Measurements from ENCODE around the gene DBR1. TPM values are rescaled to one million over a fixed set of nuclear protein-coding genes. Genes with fewer than 3 reads are reported as not detected.

DBR1 gene
- total and polyA plus RNA-seq, 2 of the 13 experiments (the other 11 are each of a cell fraction or from before 2014, with no cell fraction given): 6.4 to 16.7 TPM

GRCh38 chr3:138114988-138115971 is 59.4 kb downstream of the DBR1 start, which contains the start of gene DZIP1L (continued):
- no peak for TF ChIP-seq ZNF484 (CRISPR knock-in tag; IDR thresholded peaks at IDR 0.05; ENCODE audit: borderline replicate concordance, low read depth)
- no peak for TF ChIP-seq JARID2 (CRISPR knock-in tag; IDR thresholded peaks at IDR 0.05; ENCODE audit: insufficient replicate concordance)
- no peak for TF ChIP-seq ZBTB44 (CRISPR knock-in tag; IDR thresholded peaks at IDR 0.05)
- TF ChIP-seq REL (CRISPR knock-in tag; conservative IDR thresholded peaks at IDR 0.05): peak; percentile 91
- no peak for TF ChIP-seq PHB2 (IDR thresholded peaks at IDR 0.05; ENCODE audit: partially characterized antibody)
- TF ChIP-seq MYC (CRISPR knock-in tag; IDR thresholded peaks at IDR 0.05; ENCODE audit: borderline replicate concordance): no peak; the same call in 1 of the 2 replicates
- no peak for TF ChIP-seq SETDB1 (CRISPR knock-in tag; IDR thresholded peaks at IDR 0.05; ENCODE audit: borderline replicate concordance)
- TF ChIP-seq TBX3 (IDR thresholded peaks at IDR 0.05; ENCODE audit: borderline replicate concordance): no peak
- no peak for TF ChIP-seq ZNF784 (CRISPR knock-in tag; IDR thresholded peaks at IDR 0.05; ENCODE audit: borderline replicate concordance)
- TF ChIP-seq ATAD3A (CRISPR knock-in tag; IDR thresholded peaks at IDR 0.05): no peak
- no peak for TF ChIP-seq ZNF572 (CRISPR knock-in tag; IDR thresholded peaks at IDR 0.05)
- no peak for TF ChIP-seq ZNF652 (CRISPR knock-in tag; IDR thresholded peaks at IDR 0.05; ENCODE audit: borderline replicate concordance, low read depth)
- TF ChIP-seq, protein P1, sequence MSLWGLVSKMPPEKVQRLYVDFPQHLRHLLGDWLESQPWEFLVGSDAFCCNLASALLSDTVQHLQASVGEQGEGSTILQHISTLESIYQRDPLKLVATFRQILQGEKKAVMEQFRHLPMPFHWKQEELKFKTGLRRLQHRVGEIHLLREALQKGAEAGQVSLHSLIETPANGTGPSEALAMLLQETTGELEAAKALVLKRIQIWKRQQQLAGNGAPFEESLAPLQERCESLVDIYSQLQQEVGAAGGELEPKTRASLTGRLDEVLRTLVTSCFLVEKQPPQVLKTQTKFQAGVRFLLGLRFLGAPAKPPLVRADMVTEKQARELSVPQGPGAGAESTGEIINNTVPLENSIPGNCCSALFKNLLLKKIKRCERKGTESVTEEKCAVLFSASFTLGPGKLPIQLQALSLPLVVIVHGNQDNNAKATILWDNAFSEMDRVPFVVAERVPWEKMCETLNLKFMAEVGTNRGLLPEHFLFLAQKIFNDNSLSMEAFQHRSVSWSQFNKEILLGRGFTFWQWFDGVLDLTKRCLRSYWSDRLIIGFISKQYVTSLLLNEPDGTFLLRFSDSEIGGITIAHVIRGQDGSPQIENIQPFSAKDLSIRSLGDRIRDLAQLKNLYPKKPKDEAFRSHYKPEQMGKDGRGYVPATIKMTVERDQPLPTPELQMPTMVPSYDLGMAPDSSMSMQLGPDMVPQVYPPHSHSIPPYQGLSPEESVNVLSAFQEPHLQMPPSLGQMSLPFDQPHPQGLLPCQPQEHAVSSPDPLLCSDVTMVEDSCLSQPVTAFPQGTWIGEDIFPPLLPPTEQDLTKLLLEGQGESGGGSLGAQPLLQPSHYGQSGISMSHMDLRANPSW (CRISPR knock-in tag; IDR thresholded peaks at IDR 0.05; ENCODE audit: borderline replicate concordance): no peak
- TF ChIP-seq KDM2A (CRISPR knock-in tag; IDR thresholded peaks at IDR 0.05; ENCODE audit: borderline replicate concordance, low read depth): no peak; the same call in 1 of the 2 replicates
- no peak for TF ChIP-seq ZIK1 (CRISPR knock-in tag; IDR thresholded peaks at IDR 0.05; ENCODE audit: borderline replicate concordance, low read depth)
- TF ChIP-seq, protein P2, sequence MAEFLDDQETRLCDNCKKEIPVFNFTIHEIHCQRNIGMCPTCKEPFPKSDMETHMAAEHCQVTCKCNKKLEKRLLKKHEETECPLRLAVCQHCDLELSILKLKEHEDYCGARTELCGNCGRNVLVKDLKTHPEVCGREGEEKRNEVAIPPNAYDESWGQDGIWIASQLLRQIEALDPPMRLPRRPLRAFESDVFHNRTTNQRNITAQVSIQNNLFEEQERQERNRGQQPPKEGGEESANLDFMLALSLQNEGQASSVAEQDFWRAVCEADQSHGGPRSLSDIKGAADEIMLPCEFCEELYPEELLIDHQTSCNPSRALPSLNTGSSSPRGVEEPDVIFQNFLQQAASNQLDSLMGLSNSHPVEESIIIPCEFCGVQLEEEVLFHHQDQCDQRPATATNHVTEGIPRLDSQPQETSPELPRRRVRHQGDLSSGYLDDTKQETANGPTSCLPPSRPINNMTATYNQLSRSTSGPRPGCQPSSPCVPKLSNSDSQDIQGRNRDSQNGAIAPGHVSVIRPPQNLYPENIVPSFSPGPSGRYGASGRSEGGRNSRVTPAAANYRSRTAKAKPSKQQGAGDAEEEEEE (CRISPR knock-in tag; IDR thresholded peaks at IDR 0.05; ENCODE audit: borderline replicate concordance): no peak
- TF ChIP-seq ZNF768 (CRISPR knock-in tag; IDR thresholded peaks at IDR 0.05): peak; percentile 59; the same call in 1 of the 2 replicates
- TF ChIP-seq CBX2 (IDR thresholded peaks at IDR 0.05; ENCODE audit: low read depth, low read length): no peak
- no peak for TF ChIP-seq CBX2 (CRISPR knock-in tag; IDR thresholded peaks at IDR 0.05; ENCODE audit: low read depth)
- TF ChIP-seq ZNF17 (CRISPR knock-in tag; IDR thresholded peaks at IDR 0.05): no peak
- no peak; the same call in 1 of the 2 replicates for TF ChIP-seq PHF20 (CRISPR knock-in tag; IDR thresholded peaks at IDR 0.05)
- peak; percentile 31 for TF ChIP-seq ZNF781 (CRISPR knock-in tag; IDR thresholded peaks at IDR 0.05; ENCODE audit: borderline replicate concordance, not compliant biosample characterization)
